CD14-positive monocyte (primary cell): Measurements from ENCODE around the gene IPPK. TPM values are rescaled to one million over a fixed set of nuclear protein-coding genes. Genes with fewer than 3 reads are reported as not detected.

ENCODE experiments used
- DNase-seq, 3 donors: peaks; one replicate each; pipeline ENCODE4 v3.0.0-alpha.2; 2011 to 2022
- H2AFZ ChIP-seq: 2 replicates; pipeline ENCODE4 v1.6.0; 2012; ENCODE audit warnings: mild to moderate bottlenecking, low read depth, low read length, inconsistent platforms; ENCODE audit not compliant: insufficient read depth, poor library complexity, severe bottlenecking
- H3K27ac ChIP-seq, 2 donors: 1 replicate in 1 of 2; 2 replicates in 1 of 2; pipeline ENCODE4 v1.5.1; 2012 to 2013; ENCODE audit warnings: low read length in 2 of 2, control low read depth in 1 of 2, inconsistent platforms in 1 of 2, low read depth in 1 of 2, mild to moderate bottlenecking in 1 of 2
- H3K27me3 ChIP-seq, 2 donors: one replicate each; pipeline versions ENCODE4 v1.6.0 to v1.6.1; 2011 to 2013; ENCODE audit warnings: low read length in 2 of 2; ENCODE audit not compliant: control insufficient read depth in 2 of 2, insufficient read depth in 2 of 2
- H3K36me3 ChIP-seq, 2 donors: replicated peaks in 1 of 2; 1 replicate in 1 of 2; 2 replicates in 1 of 2; pipeline versions ENCODE4 v1.5.1 to v1.6.1; 2012 to 2013; ENCODE audit warnings: low read length in 2 of 2, control low read depth in 1 of 2, inconsistent platforms in 1 of 2, mild to moderate bottlenecking in 1 of 2; ENCODE audit not compliant: insufficient read depth in 2 of 2, control insufficient read depth in 1 of 2
- H3K4me1 ChIP-seq, 2 donors: 1 replicate in 1 of 2; 2 replicates in 1 of 2; pipeline versions ENCODE4 v1.5.1 to v1.6.1; 2012 to 2013; ENCODE audit warnings: low read length in 2 of 2, control low read depth in 1 of 2, inconsistent platforms in 1 of 2, mild to moderate bottlenecking in 1 of 2, moderate library complexity in 1 of 2; ENCODE audit not compliant: insufficient read depth in 2 of 2, control insufficient read depth in 1 of 2
- H3K4me2 ChIP-seq: replicated peaks from 2 replicates; pipeline ENCODE3; 2012; ENCODE audit warnings: low read length, moderate library complexity, mild to moderate bottlenecking; ENCODE audit not compliant: poor library complexity, severe bottlenecking; ENCODE audit errors: extremely low read depth
- H3K4me3 ChIP-seq, 3 experiments: fragments of 200-600 bp in 1 of 3; sonication (generic) in 1 of 3; replicated peaks in 1 of 3; 1 replicate in 2 of 3; 2 replicates in 1 of 3; pipeline ENCODE4 v1.5.1; 2011 to 2013; ENCODE audit warnings: low read length in 3 of 3, mild to moderate bottlenecking in 3 of 3, control low read depth in 2 of 3, low read depth in 2 of 3, inconsistent platforms in 1 of 3, moderate library complexity in 1 of 3
- H3K79me2 ChIP-seq: 2 replicates; pipeline ENCODE4 v1.6.0; 2012; ENCODE audit warnings: mild to moderate bottlenecking, control low read depth, inconsistent platforms, low read length, moderate library complexity; ENCODE audit not compliant: insufficient read depth
- H3K9ac ChIP-seq: 2 replicates; pipeline ENCODE4 v1.6.0; 2017; ENCODE audit warnings: low read length, mild to moderate bottlenecking; ENCODE audit not compliant: insufficient read depth, poor library complexity, severe bottlenecking
- H3K9me3 ChIP-seq, 2 donors: replicated peaks in 1 of 2; 1 replicate in 1 of 2; 2 replicates in 1 of 2; pipeline versions ENCODE4 v1.5.1 to v1.6.1; 2012 to 2013; ENCODE audit warnings: low read length in 2 of 2, control low read depth in 1 of 2; ENCODE audit not compliant: control insufficient read depth in 1 of 2, insufficient read depth in 1 of 2
- H4K20me1 ChIP-seq: 2 replicates; pipeline ENCODE4 v1.6.0; 2012; ENCODE audit warnings: mild to moderate bottlenecking, low read length, control low read depth, moderate library complexity; ENCODE audit not compliant: insufficient read depth
- H3K27ac Mint-ChIP-seq, 7 donors: one replicate each; pipeline ENCODE4 v1.8.0; 2020; ENCODE audit warnings: mild to moderate bottlenecking in 7 of 7, mixed read lengths in 7 of 7, moderate library complexity in 6 of 7, inconsistent platforms in 2 of 7
- H3K27me3 Mint-ChIP-seq, 3 donors: one replicate each; pipeline ENCODE4 v1.8.0; 2021 to 2022; ENCODE audit warnings: low read depth in 3 of 3, mild to moderate bottlenecking in 3 of 3, mixed read lengths in 3 of 3, moderate library complexity in 3 of 3, inconsistent platforms in 1 of 3
- H3K36me3 Mint-ChIP-seq, 2 donors: one replicate each; pipeline ENCODE4 v1.8.0; 2020; ENCODE audit warnings: mixed read lengths in 2 of 2, inconsistent platforms in 1 of 2, mild to moderate bottlenecking in 1 of 2
- H3K4me1 Mint-ChIP-seq: one replicate; pipeline ENCODE4 v1.8.0; 2020; ENCODE audit warnings: mild to moderate bottlenecking, mixed read lengths
- H3K4me3 Mint-ChIP-seq, 2 donors: one replicate each; pipeline ENCODE4 v1.8.0; 2020; ENCODE audit warnings: mild to moderate bottlenecking in 2 of 2, mixed read lengths in 2 of 2, moderate library complexity in 1 of 2
- H3K9me3 Mint-ChIP-seq, 7 donors: one replicate each; pipeline ENCODE4 v1.8.0; 2020 to 2022; ENCODE audit warnings: mixed read lengths in 7 of 7, mild to moderate bottlenecking in 6 of 7, moderate library complexity in 6 of 7, inconsistent platforms in 2 of 7
- WGBS: methylation state at CpG from one replicate; pipeline ENCODE4 v1.1.5; 2013; ENCODE audit warnings: missing lambda C conversion rate; ENCODE audit not compliant: insufficient coverage; 5-methylcytosine and 5-hydroxymethylcytosine counted together
- intact Hi-C, 2 donors: fragments of 100-400 bp; cut with micrococcal nuclease; formaldehyde crosslinking; loops; one replicate each; pipeline versions ENCODE4 v1.15.0 to v1.15.1; 2023
- polyA plus RNA-seq, 3 donors: library from polyadenylated mRNA; depleted of rRNA in 1 of 3; unstranded in 2 of 3; stranded (reverse) in 1 of 3; fragments of 300-500 nt in 2 of 3; fragments of >200 nt in 1 of 3; fragmentation: Illumina TruSeq in 2 of 3; gene quantifications; 1 replicate in 2 of 3; 2 replicates in 1 of 3; pipeline ENCODE4 v1.2.3, GENCODE V29; 2012 to 2021
- TF ChIP-seq, protein P1 (sequence below): fragments of 200-600 bp; IDR thresholded peaks from one replicate; pipeline ENCODE4 v1.8.0; 2022; ENCODE audit warnings: antibody characterized with exemption, mild to moderate bottlenecking

Gene IPPK
- polyA plus RNA-seq, 3 donors = 1.9 to 11.6 (median 3.2) TPM

DNA sequence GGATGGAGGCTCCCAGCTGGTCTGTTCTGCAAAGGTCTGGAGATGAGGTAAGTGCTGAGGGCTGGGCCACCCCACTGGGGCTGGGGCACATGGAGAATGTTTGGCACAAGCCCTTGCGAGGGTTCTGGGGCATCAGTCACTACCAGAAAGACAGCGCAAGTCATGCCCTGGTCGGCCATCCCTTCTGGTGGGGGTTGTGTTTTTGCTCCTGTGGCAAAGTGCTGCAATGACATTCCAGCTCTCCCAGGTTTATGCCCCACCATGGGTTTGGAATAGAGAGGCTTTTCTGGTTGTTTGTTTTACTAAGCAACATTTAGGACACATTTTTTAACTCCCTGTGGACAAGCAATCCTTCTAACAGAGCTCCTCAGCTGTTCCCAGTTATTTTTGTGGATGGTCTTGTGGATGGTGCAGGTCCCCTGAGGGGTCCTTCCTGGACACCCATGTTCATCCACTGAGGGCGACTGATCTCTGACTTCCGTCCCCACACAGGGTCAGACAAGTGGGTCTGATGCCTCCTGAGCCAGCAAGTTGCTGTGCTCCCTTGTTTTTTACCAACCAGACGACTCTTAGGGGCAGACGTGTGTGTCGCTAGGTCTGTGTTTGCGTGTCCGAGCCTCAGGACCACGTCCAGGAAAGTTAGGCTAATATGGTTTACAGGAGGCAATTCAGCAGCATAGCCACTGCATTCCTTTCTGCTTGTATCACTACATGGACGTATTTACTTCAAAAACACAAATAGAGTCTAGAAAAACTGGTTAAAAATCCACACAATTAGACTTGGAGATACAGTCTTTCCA lies 69.3 kb downstream of the IPPK start:
- Mint-ChIP-seq H3K27me3 (no peaks in the 10 kb centered on the region), H3K36me3 (peaks cover 0 to 3% of the 10 kb centered on the region in 2 donors), H3K4me3 (no peak overlapping the region), H3K9me3 (peaks cover 3 to 21% (median 10%) of the 10 kb centered on the region in 7 donors), H3K4me1 (peaks cover 20% of the 10 kb centered on the region), H3K27ac (peak overlapping the region in 1 of 7 donors; percentile 27)
- Histone ChIP-seq H3K9me3 (peaks cover 6 to 12% of the 10 kb centered on the region in 2 donors), H3K27me3 (no peaks in the 10 kb centered on the region), H3K4me1 (peaks cover 15 to 23% of the 10 kb centered on the region in 2 donors), H3K36me3 (no peaks in the 10 kb centered on the region), H3K4me2 (no peak overlapping the region), H4K20me1 (no peaks in the 10 kb centered on the region), H3K79me2 (no peaks in the 10 kb centered on the region), H3K27ac (no peak overlapping the region), H3K4me3 (no peak overlapping the region), H3K9ac (no peak overlapping the region), H2AFZ (no peak overlapping the region)
- no peak for DNase-seq
- 98% methylated on average over 5 of the region's 12 CpGs for WGBS
- TF ChIP-seq, protein P1, sequence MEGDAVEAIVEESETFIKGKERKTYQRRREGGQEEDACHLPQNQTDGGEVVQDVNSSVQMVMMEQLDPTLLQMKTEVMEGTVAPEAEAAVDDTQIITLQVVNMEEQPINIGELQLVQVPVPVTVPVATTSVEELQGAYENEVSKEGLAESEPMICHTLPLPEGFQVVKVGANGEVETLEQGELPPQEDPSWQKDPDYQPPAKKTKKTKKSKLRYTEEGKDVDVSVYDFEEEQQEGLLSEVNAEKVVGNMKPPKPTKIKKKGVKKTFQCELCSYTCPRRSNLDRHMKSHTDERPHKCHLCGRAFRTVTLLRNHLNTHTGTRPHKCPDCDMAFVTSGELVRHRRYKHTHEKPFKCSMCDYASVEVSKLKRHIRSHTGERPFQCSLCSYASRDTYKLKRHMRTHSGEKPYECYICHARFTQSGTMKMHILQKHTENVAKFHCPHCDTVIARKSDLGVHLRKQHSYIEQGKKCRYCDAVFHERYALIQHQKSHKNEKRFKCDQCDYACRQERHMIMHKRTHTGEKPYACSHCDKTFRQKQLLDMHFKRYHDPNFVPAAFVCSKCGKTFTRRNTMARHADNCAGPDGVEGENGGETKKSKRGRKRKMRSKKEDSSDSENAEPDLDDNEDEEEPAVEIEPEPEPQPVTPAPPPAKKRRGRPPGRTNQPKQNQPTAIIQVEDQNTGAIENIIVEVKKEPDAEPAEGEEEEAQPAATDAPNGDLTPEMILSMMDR = no peak
- intact Hi-C loops = no loop called here

DNA sequence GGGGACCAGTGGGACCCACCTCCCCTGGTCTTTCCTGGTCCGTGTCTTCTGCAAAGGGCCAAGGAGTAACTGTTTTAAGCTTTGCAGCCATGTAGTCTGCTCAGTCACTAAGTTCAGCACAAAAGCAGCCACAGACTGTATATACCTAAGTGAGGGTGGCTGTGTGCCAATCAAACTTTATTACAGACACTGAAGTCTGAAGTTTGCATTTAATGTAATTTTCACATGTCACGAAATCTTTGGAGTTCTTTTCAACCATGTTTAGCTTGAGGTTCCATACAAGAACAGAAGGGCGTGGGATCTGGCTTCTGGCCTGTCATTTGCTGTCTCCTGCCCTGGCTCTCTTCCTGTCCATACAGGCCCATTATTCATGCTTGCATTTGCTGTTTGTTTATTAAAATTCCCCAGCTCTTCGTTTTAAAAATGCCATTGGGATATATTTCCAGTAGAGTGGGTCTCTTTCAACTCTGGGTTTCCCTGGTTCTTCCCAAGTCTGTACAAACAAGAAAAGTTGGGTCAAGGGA lies 69.9 kb downstream of the IPPK start:
- no peaks in the 10 kb centered on the region for H3K79me2 ChIP-seq
- no peak for DNase-seq
- no peaks in the 10 kb centered on the region for H3K27me3 ChIP-seq
- no peak overlapping the region for H3K4me3 ChIP-seq
- H3K4me1 ChIP-seq = peaks cover 15 to 23% of the 10 kb centered on the region in 2 donors
- no peaks in the 10 kb centered on the region for H3K36me3 ChIP-seq
- Mint-ChIP-seq H3K9me3 (peaks cover 3 to 17% (median 10%) of the 10 kb centered on the region in 7 donors), H3K36me3 (peaks cover 0 to 3% of the 10 kb centered on the region in 2 donors), H3K4me1 (peaks cover 20% of the 10 kb centered on the region), H3K4me3 (no peak overlapping the region), H3K27ac (peak overlapping the region in 1 of 7 donors; percentile 37), H3K27me3 (no peaks in the 10 kb centered on the region)
- no peaks in the 10 kb centered on the region for H4K20me1 ChIP-seq
- intact Hi-C loops = no loop called here
- peaks cover 6 to 10% of the 10 kb centered on the region in 2 donors for H3K9me3 ChIP-seq
- no peak overlapping the region for H3K27ac ChIP-seq
- 95% methylated on average over 3 of the region's 4 CpGs for WGBS
- no peak overlapping the region for H3K4me2 ChIP-seq
- H3K9ac ChIP-seq = no peak overlapping the region
- H2AFZ ChIP-seq = no peak overlapping the region
- TF ChIP-seq, protein P1 = no peak
